ENCODE measurements around the gene GNG12. TPM values are rescaled to one million over a fixed set of nuclear protein-coding genes. Genes with fewer than 3 reads are reported as not detected.

GNG12 gene
- total RNA-seq, 1 experiment from 2014 or later: 102 TPM

DNA sequence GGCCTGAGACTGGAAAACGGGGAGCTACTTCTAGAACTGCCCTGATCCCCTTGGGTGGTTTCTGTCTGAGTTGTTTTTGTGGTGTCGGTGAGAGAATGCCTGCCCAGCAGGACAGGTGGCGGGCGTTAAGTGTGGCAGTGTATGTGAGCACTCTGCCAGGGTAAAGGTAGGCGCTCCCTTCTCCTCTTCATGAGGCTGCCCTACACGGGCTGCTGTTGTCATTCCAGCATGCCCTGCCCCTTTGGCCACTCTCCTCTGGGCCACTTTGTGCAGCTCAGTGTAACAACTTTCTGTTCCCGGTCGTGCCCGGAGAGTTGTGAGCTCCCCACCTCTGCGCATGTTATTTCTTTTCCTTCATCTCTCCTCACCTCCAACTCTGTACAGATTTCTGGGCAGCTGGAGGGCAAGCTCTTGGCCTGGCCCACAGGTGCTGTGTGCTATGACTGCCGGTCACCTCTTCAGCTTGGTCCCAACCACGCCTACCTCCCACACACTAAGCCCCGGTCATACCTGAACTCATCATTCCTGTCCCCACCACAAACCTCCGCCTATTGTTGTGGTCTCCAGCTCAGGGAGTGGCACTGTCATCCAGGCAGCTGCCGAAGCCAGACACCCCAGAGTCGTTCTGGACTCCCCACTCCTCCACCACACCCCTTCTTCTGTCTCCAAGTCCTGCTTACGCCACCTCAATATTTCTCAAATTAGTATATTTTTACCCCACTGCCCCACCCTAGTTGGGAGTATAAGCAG lies 79.3 kb downstream of the GNG12 start:
- CTCF ChIA-PET: interaction anchor here (0.6 to 1.1 kb wide), 5 partner anchors 13 to 221 kb away, joined by 3 to 4 read pairs (median 3); no protein-coding TSS in a partner anchor
- H2AFZ ChIP-seq: no peak overlapping the region
- no peak overlapping the region for H3K4me2 ChIP-seq
- peak; percentile 33 to 75 for DNase-seq
- BruUV-seq (replicated peaks): TSS peak; percentile 24
- H3K4me3 ChIP-seq: no peak overlapping the region
- H3K36me3 ChIP-seq (ENCODE audit: low read depth): no peaks in the 10 kb centered on the region; the same call in 1 of the 2 replicates
- H3K9me3 ChIP-seq (ENCODE audit: insufficient read depth, low read depth): no peaks in the 10 kb centered on the region
- H3K9me2 ChIP-seq (ENCODE audit: insufficient read depth): no peaks in the 10 kb centered on the region
- POLR2A ChIA-PET (ENCODE audit: unreplicated experiment): interaction anchor here (0.6 to 1.2 kb wide), 3 partner anchors 61 to 414 kb away, joined by 4 to 23 read pairs (median 6); partner anchors contain the start of gene GADD45A
- peaks cover 32% of the 10 kb centered on the region for H3F3A ChIP-seq (ENCODE audit: insufficient read depth, low read depth)
- H3K27me3 ChIP-seq (ENCODE audit: insufficient read depth, low read depth): no peaks in the 10 kb centered on the region
- intact Hi-C loops (cut with micrococcal nuclease; ENCODE audit: unreplicated experiment): loop anchor here (1.0 kb wide), 1 partner anchor 68 kb away; no protein-coding TSS in a partner anchor
- peaks cover 43% of the 10 kb centered on the region for H3K4me1 ChIP-seq (replicated peaks; ENCODE audit: insufficient read depth)
- H4K20me1 ChIP-seq (ENCODE audit: insufficient read depth): no peaks in the 10 kb centered on the region
- TF ChIP-seq, protein P1, sequence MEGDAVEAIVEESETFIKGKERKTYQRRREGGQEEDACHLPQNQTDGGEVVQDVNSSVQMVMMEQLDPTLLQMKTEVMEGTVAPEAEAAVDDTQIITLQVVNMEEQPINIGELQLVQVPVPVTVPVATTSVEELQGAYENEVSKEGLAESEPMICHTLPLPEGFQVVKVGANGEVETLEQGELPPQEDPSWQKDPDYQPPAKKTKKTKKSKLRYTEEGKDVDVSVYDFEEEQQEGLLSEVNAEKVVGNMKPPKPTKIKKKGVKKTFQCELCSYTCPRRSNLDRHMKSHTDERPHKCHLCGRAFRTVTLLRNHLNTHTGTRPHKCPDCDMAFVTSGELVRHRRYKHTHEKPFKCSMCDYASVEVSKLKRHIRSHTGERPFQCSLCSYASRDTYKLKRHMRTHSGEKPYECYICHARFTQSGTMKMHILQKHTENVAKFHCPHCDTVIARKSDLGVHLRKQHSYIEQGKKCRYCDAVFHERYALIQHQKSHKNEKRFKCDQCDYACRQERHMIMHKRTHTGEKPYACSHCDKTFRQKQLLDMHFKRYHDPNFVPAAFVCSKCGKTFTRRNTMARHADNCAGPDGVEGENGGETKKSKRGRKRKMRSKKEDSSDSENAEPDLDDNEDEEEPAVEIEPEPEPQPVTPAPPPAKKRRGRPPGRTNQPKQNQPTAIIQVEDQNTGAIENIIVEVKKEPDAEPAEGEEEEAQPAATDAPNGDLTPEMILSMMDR (conservative IDR thresholded peaks at IDR 0.05): no peak
- no peak for TF ChIP-seq EZH2 (IDR thresholded peaks at IDR 0.05; ENCODE audit: low read depth)
- no peak overlapping the region for H3K27ac ChIP-seq
- H3K79me2 ChIP-seq (ENCODE audit: low read depth): peaks cover 18% of the 10 kb centered on the region

GRCh38 chr1:67752306-67752705 lies 81.0 kb downstream of the GNG12 start:
- ChIA-PET POLR2A (ENCODE audit: unreplicated experiment) (interaction anchor here (0.7 to 1.2 kb wide), 3 partner anchors 29 to 70 kb away, joined by 3 to 11 read pairs (median 3); no protein-coding TSS in a partner anchor), CTCF (interaction anchor here (0.6 kb wide), 1 partner anchor 53 kb away, joined by 7 read pairs; no protein-coding TSS in a partner anchor)
- no peaks in the 10 kb centered on the region for H3K9me2 ChIP-seq (ENCODE audit: insufficient read depth)
- peaks cover 36% of the 10 kb centered on the region for H3F3A ChIP-seq (ENCODE audit: insufficient read depth, low read depth)
- H3K27me3 ChIP-seq (ENCODE audit: insufficient read depth, low read depth): no peaks in the 10 kb centered on the region
- no peaks in the 10 kb centered on the region for H3K9me3 ChIP-seq (ENCODE audit: insufficient read depth, low read depth)
- peak overlapping the region; percentile 68; the same call in 1 of the 2 replicates for H3K4me2 ChIP-seq
- no peak overlapping the region for H2AFZ ChIP-seq
- DNase-seq: peak in 1 of 2 experiments; percentile 61
- peaks cover 58% of the 10 kb centered on the region for H3K4me1 ChIP-seq (replicated peaks; ENCODE audit: insufficient read depth)
- peak overlapping the region; percentile 91 for H3K27ac ChIP-seq
- peaks cover 27% of the 10 kb centered on the region for H3K79me2 ChIP-seq (ENCODE audit: low read depth)
- no peak for TF ChIP-seq EZH2 (IDR thresholded peaks at IDR 0.05; ENCODE audit: low read depth)
- TF ChIP-seq, protein P1 (conservative IDR thresholded peaks at IDR 0.05): no peak
- BruUV-seq (replicated peaks): no TSS peak
- intact Hi-C loops (cut with micrococcal nuclease; ENCODE audit: unreplicated experiment): no loop called here
- no peaks in the 10 kb centered on the region for H4K20me1 ChIP-seq (ENCODE audit: insufficient read depth)
- no peak overlapping the region for H3K4me3 ChIP-seq
- no peaks in the 10 kb centered on the region; the same call in 1 of the 2 replicates for H3K36me3 ChIP-seq (ENCODE audit: low read depth)

DNA sequence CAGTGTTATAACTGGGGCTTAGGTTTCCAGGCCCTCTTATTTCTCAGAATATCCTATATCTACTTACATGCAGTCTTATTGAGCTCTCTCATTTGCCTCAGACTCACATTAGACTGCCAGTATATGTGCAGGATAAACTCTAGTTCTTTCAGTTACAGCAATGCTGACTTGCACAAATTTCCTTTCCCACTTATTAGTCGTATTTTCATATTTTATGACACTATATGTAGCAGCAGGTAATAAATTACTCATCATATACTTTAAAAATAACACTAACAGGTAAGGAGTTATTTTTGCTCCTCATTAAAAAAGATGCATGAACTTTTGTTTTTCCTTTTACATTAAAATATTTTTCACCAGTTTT lies 82.6 kb downstream of the GNG12 start:
- DNase-seq: no peak
- POLR2A ChIA-PET (ENCODE audit: unreplicated experiment): interaction anchor here (0.7 kb wide), 1 partner anchor 50 kb away, joined by 7 read pairs; no protein-coding TSS in a partner anchor
- H3K9me3 ChIP-seq (ENCODE audit: insufficient read depth, low read depth): no peaks in the 10 kb centered on the region
- intact Hi-C loops (cut with micrococcal nuclease; ENCODE audit: unreplicated experiment): loop anchor here (1.0 kb wide), 1 partner anchor 64 kb away; no protein-coding TSS in a partner anchor
- peaks cover 58% of the 10 kb centered on the region for H3K4me1 ChIP-seq (replicated peaks; ENCODE audit: insufficient read depth)
- peaks cover 36% of the 10 kb centered on the region for H3F3A ChIP-seq (ENCODE audit: insufficient read depth, low read depth)
- BruUV-seq (replicated peaks): no TSS peak
- H3K4me2 ChIP-seq: peak overlapping the region; percentile 68
- TF ChIP-seq, protein P1 (conservative IDR thresholded peaks at IDR 0.05): no peak
- no peak for TF ChIP-seq EZH2 (IDR thresholded peaks at IDR 0.05; ENCODE audit: low read depth)
- no peaks in the 10 kb centered on the region; the same call in 1 of the 2 replicates for H3K36me3 ChIP-seq (ENCODE audit: low read depth)
- no peak overlapping the region for H2AFZ ChIP-seq
- no peaks in the 10 kb centered on the region for H3K27me3 ChIP-seq (ENCODE audit: insufficient read depth, low read depth)
- H3K79me2 ChIP-seq (ENCODE audit: low read depth): peaks cover 27% of the 10 kb centered on the region
- peak overlapping the region; percentile 42 for H3K4me3 ChIP-seq
- H3K27ac ChIP-seq: peak overlapping the region; percentile 91
- CTCF ChIA-PET: interaction anchor here (0.7 to 1.0 kb wide), 2 partner anchors 218 to 672 kb away, joined by 3 read pairs; no protein-coding TSS in a partner anchor
- no peaks in the 10 kb centered on the region for H3K9me2 ChIP-seq (ENCODE audit: insufficient read depth)
- H4K20me1 ChIP-seq (ENCODE audit: insufficient read depth): no peaks in the 10 kb centered on the region

All from PC-9 (cell line).